PC-9 (cell line): ENCODE data around the gene NCS1. TPM values are rescaled to one million over a fixed set of nuclear protein-coding genes. Genes with fewer than 3 reads are reported as not detected.

Experiments
- BruUV-seq: library from RNA; stranded (reverse); fragments of 400-500 nt; replicated peaks from 2 replicates; lab custom pipeline; 2021; lab: Mats Ljungman, UMichigan
- CTCF ChIA-PET: fragments of 300-600 bp; sonication (Branson Sonifier 250); formaldehyde crosslinking; loops from one replicate; lab custom pipeline; 2022; ENCODE audit warnings: antibody characterized with exemption; lab: Charles Lee
- POLR2A ChIA-PET: fragments of 300-600 bp; sonication (Branson Sonifier 250); formaldehyde crosslinking; loops from one replicate; lab custom pipeline; 2022; ENCODE audit warnings: antibody characterized with exemption; ENCODE audit not compliant: unreplicated experiment; lab: Charles Lee
- DNase-seq, 2 experiments: peaks; one replicate each; pipeline versions ENCODE4 v3.0.0 to v3.0.0-alpha.2; 2015 to 2022; ENCODE audit warnings: mixed read lengths in 1 of 2
- H2AFZ ChIP-seq: fragments of 200-600 bp; sonication (generic); 2 replicates; pipeline ENCODE4 v1.8.1; 2017; ENCODE audit warnings: antibody characterized with exemption
- H3F3A ChIP-seq: fragments of 200-600 bp; sonication (generic); 2 replicates; pipeline ENCODE4 v1.8.1; 2017; ENCODE audit warnings: antibody characterized with exemption, mild to moderate bottlenecking, low read depth; ENCODE audit not compliant: insufficient read depth
- H3K27ac ChIP-seq: fragments of 200-600 bp; sonication (generic); 2 replicates; pipeline ENCODE4 v1.6.1; 2016; ENCODE audit warnings: mixed run types
- H3K27me3 ChIP-seq: fragments of 200-600 bp; sonication (generic); 2 replicates; pipeline ENCODE4 v1.6.1; 2016; ENCODE audit warnings: low read depth, mixed run types; ENCODE audit not compliant: insufficient read depth
- H3K36me3 ChIP-seq: fragments of 200-600 bp; sonication (generic); 2 replicates; pipeline ENCODE4 v1.6.1; 2016; ENCODE audit warnings: low read depth, mixed run types
- H3K4me1 ChIP-seq: fragments of 200-600 bp; sonication (generic); replicated peaks from 2 replicates; pipeline ENCODE4 v1.6.1; 2016; ENCODE audit warnings: mixed run types; ENCODE audit not compliant: insufficient read depth
- H3K4me2 ChIP-seq: fragments of 200-600 bp; sonication (generic); 2 replicates; pipeline ENCODE4 v1.6.1; 2017; ENCODE audit warnings: mixed run types
- H3K4me3 ChIP-seq: fragments of 200-600 bp; sonication (generic); 2 replicates; pipeline ENCODE4 v1.6.1; 2016; ENCODE audit warnings: mixed run types
- H3K79me2 ChIP-seq: fragments of 200-600 bp; sonication (generic); 2 replicates; pipeline ENCODE4 v1.6.1; 2017; ENCODE audit warnings: low read depth, mixed run types
- H3K9me2 ChIP-seq: fragments of 200-600 bp; sonication (generic); 2 replicates; pipeline ENCODE4 v1.8.1; 2017; ENCODE audit warnings: mild to moderate bottlenecking; ENCODE audit not compliant: insufficient read depth
- H3K9me3 ChIP-seq: fragments of 200-600 bp; sonication (generic); 2 replicates; pipeline ENCODE4 v1.8.1; 2016; ENCODE audit warnings: low read depth; ENCODE audit not compliant: insufficient read depth
- H4K20me1 ChIP-seq: fragments of 200-600 bp; sonication (generic); 2 replicates; pipeline ENCODE4 v1.8.1; 2017; ENCODE audit not compliant: insufficient read depth
- EZH2 ChIP-seq: fragments of 200-600 bp; sonication (generic); IDR thresholded peaks from 2 replicates; pipeline ENCODE4 v1.8.0; 2017; ENCODE audit warnings: antibody characterized with exemption, low read depth
- intact Hi-C: fragments of 100-400 bp; cut with micrococcal nuclease; formaldehyde crosslinking; loops from one replicate; pipeline ENCODE4 v1.10.0; 2022; ENCODE audit not compliant: unreplicated experiment
- total RNA-seq: library from RNA; stranded (reverse); gene quantifications from 2 replicates; pipeline ENCODE4 v1.2.3, GENCODE V29; 2021
- TF ChIP-seq, protein P1 (sequence below): fragments of 200-600 bp; sonication (generic); conservative IDR thresholded peaks from 2 replicates; pipeline ENCODE4 v1.6.1; 2017; ENCODE audit warnings: mixed run types, antibody characterized with exemption, mild to moderate bottlenecking, moderate library complexity

NCS1 gene
- total RNA-seq, 1 experiment from 2014 or later, result 59.2 TPM

GRCh38 chr9:130171226-130172148, 717 bp upstream of the NCS1 start:
- Histone ChIP-seq H3K9me3 (no peaks in the 10 kb centered on the region), H3K36me3 (no peaks in the 10 kb centered on the region), H3K4me3 (peak overlapping the region; percentile 62; the same call in 1 of the 2 replicates), H3K4me1 (peaks cover 4% of the 10 kb centered on the region; the same call in 1 of the 2 replicates), H3K27me3 (no peaks in the 10 kb centered on the region), H4K20me1 (no peaks in the 10 kb centered on the region), H3K79me2 (peaks cover 8% of the 10 kb centered on the region), H3K4me2 (peak overlapping the region; percentile 96), H2AFZ (peak overlapping the region; percentile 76; the same call in 1 of the 2 replicates), H3K9me2 (no peaks in the 10 kb centered on the region), H3F3A (peaks cover 11% of the 10 kb centered on the region), H3K27ac (no peak overlapping the region)
- intact Hi-C loops, result loop anchor here (5.0 kb wide), 1 partner anchor 44 kb away; no protein-coding TSS in a partner anchor
- TF ChIP-seq, protein P1, sequence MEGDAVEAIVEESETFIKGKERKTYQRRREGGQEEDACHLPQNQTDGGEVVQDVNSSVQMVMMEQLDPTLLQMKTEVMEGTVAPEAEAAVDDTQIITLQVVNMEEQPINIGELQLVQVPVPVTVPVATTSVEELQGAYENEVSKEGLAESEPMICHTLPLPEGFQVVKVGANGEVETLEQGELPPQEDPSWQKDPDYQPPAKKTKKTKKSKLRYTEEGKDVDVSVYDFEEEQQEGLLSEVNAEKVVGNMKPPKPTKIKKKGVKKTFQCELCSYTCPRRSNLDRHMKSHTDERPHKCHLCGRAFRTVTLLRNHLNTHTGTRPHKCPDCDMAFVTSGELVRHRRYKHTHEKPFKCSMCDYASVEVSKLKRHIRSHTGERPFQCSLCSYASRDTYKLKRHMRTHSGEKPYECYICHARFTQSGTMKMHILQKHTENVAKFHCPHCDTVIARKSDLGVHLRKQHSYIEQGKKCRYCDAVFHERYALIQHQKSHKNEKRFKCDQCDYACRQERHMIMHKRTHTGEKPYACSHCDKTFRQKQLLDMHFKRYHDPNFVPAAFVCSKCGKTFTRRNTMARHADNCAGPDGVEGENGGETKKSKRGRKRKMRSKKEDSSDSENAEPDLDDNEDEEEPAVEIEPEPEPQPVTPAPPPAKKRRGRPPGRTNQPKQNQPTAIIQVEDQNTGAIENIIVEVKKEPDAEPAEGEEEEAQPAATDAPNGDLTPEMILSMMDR, result no peak
- no peak for TF ChIP-seq EZH2
- ChIA-PET CTCF (no interaction called here), POLR2A (interaction anchor here (0.7 kb wide), 1 partner anchor 182 kb away, joined by 19 read pairs; no protein-coding TSS in a partner anchor)
- no peak for DNase-seq
- BruUV-seq, result no TSS peak

DNA sequence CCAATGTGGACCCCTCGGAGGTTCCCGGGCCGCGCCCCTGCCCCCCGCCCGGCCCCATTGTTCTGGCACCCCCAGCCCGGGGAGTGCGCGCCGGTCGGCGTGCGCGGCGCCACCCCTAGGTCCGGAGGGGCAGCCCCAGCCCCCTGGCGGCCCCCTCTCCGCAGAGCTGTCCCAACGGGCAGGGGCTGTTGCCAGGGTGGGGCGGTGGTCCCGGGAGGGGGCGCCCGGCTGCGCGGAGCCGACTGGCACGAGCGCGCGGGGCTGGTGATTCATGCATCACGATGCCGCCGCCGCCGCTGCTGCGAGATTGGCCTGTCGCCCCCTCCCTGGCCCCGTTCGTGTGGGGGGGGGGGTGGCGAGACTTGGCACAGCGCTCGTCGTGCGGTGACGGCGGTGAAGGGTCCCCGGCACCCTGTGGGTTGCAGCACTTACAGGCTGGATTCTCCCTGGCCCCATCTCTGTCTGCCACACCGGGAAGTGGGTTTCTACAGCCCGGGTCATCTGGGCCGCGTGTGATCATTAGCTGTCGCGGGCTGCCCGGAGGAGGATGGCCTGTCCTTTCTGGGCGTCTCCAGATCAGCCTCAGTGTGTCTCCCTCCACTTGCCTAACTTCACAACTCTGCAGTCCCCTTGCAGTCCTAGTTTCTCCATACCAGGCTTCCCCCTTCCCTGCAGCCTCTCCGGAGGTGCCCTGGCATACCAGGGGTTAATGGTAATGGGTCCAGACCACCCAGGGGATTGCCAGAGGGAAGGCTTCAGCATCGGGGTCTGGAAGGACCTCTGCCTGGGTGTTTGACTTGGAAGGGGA, 858 bp downstream of the NCS1 start:
- no TSS peak for BruUV-seq
- Histone ChIP-seq H3F3A (peaks cover 11% of the 10 kb centered on the region), H3K79me2 (peaks cover 8% of the 10 kb centered on the region), H3K27me3 (no peaks in the 10 kb centered on the region), H3K4me1 (peaks cover 4% of the 10 kb centered on the region; the same call in 1 of the 2 replicates), H3K27ac (no peak overlapping the region), H2AFZ (peak overlapping the region; percentile 70), H4K20me1 (no peaks in the 10 kb centered on the region), H3K4me3 (peak overlapping the region; percentile 62), H3K36me3 (no peaks in the 10 kb centered on the region), H3K9me2 (no peaks in the 10 kb centered on the region), H3K9me3 (no peaks in the 10 kb centered on the region), H3K4me2 (peak overlapping the region; percentile 83)
- POLR2A ChIA-PET, result interaction anchor here (0.6 to 0.7 kb wide), 2 partner anchors 52 to 281 kb away, joined by 3 read pairs; no protein-coding TSS in a partner anchor
- CTCF ChIA-PET, result no interaction called here
- intact Hi-C loops, result loop anchor here (5.0 kb wide), 1 partner anchor 46 kb away; no protein-coding TSS in a partner anchor
- peak in 1 of 2 experiments; percentile 44 for DNase-seq
- TF ChIP-seq, protein P1, result no peak
- TF ChIP-seq EZH2, result no peak

DNA sequence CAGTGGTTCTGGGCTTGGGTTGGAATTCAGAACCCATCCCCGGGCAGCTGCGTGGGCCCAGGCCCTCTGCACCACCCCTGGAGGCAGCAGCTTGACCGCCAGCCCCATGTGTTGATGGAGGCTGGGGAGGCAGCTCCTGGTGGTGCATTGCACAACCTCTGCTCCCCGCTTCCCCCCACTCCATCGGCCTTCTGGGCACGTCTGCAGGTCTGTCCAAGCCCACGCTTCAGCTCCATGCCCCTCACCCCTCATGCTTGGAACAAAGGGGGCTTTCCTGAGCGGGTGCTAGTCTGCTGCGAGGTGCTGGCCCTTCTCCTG, 1.4 kb downstream of the NCS1 start:
- ChIA-PET CTCF (no interaction called here), POLR2A (interaction anchor here (0.6 to 0.7 kb wide), 2 partner anchors 53 to 280 kb away, joined by 3 read pairs; no protein-coding TSS in a partner anchor)
- H3F3A ChIP-seq, result peaks cover 11% of the 10 kb centered on the region
- peak overlapping the region; percentile 83 for H3K4me2 ChIP-seq
- no peaks in the 10 kb centered on the region for H3K27me3 ChIP-seq
- H3K4me3 ChIP-seq, result peak overlapping the region; percentile 62; the same call in 1 of the 2 replicates
- no peaks in the 10 kb centered on the region for H3K9me2 ChIP-seq
- no peak for TF ChIP-seq EZH2
- TF ChIP-seq, protein P1, result no peak
- intact Hi-C loops, result loop anchor here (5.0 kb wide), 1 partner anchor 46 kb away; no protein-coding TSS in a partner anchor
- peaks cover 8% of the 10 kb centered on the region for H3K79me2 ChIP-seq
- H3K9me3 ChIP-seq, result no peaks in the 10 kb centered on the region
- H3K4me1 ChIP-seq, result peaks cover 4% of the 10 kb centered on the region; the same call in 1 of the 2 replicates
- H4K20me1 ChIP-seq, result no peaks in the 10 kb centered on the region
- no peak overlapping the region for H3K27ac ChIP-seq
- H3K36me3 ChIP-seq, result no peaks in the 10 kb centered on the region
- no peak overlapping the region for H2AFZ ChIP-seq
- BruUV-seq, result TSS peak; percentile 24
- no peak for DNase-seq
